ENCODE measurements around the gene TSPOAP1.

DNA sequence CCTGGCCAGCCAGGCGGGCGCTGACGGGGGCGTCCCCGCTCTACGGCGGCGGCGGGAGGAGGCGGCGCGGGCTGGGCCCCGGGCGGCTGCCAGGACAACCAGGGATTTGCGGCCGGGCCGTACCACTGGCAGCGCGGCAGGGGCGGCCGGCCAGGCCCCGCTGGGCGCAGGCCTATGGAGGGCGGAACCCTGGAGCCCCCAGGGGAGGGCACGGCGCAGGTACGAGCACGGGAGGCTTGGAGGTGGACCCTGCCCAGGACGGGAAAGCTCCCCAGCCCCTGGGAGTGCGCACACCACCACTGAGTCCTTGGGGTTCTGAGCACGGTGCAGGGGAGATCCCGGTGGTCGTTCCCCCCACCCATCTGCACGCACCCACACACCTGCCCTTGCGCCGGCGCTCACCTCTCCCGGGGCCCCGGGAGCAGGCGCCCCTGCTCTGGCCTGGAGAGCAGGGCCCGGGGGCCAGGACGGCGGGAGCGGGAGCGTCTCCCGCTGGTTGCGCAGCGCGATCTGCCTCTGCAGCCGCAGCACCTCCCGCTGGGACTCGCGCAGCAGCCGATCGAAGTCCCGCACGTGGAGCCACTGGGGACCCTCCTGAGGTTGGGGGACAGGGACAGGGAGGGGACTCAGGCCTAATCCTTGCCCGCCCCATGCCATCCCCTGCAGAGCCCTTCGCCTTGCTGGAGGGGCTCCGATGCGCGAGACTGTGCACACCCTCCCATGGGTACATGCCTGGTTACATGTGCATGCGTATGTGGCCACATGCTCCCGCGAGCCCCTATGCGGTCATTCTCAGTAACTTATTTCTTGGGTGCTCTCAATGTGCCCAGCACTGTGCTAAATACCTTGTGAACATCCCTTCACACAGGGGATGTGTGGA lies 3.9 kb downstream of the TSPOAP1 start:
- TF ChIP-seq, protein P1, sequence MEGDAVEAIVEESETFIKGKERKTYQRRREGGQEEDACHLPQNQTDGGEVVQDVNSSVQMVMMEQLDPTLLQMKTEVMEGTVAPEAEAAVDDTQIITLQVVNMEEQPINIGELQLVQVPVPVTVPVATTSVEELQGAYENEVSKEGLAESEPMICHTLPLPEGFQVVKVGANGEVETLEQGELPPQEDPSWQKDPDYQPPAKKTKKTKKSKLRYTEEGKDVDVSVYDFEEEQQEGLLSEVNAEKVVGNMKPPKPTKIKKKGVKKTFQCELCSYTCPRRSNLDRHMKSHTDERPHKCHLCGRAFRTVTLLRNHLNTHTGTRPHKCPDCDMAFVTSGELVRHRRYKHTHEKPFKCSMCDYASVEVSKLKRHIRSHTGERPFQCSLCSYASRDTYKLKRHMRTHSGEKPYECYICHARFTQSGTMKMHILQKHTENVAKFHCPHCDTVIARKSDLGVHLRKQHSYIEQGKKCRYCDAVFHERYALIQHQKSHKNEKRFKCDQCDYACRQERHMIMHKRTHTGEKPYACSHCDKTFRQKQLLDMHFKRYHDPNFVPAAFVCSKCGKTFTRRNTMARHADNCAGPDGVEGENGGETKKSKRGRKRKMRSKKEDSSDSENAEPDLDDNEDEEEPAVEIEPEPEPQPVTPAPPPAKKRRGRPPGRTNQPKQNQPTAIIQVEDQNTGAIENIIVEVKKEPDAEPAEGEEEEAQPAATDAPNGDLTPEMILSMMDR (conservative IDR thresholded peaks at IDR 0.05; ENCODE audit: low read depth, low read length) = no peak
- TF ChIP-seq EZH2 (IDR thresholded peaks at IDR 0.05; ENCODE audit: low read length, unreplicated experiment) = no peak

Data from PC-3 (cell line).